GM21423 (cell line): ENCODE results near the gene CORIN.

Experiments used
- ATAC-seq: cut with Tn5 transposase; IDR thresholded peaks from one replicate; pipeline ENCODE4 v1.9.1; 2021; ENCODE audit warnings: mild to moderate bottlenecking, moderate library complexity; ENCODE audit not compliant: unreplicated experiment

The CORIN gene

DNA sequence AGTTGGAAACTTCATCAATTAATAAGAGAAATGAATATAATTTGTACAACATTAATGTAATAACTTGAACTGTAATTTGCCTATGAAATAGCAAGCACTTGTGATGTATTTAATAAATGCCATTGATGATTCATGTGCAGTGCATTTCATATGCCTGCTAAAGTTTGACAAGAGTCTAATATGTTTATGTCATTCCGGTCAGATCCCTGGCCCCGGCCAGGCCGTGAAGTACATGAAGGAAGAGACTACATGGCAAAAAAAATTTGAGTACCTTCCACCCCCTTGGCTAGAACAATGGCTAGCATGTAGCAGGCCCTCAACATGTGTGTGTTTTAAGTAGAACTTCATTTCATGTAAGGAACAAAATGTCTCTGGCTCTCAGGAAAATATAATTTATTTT is 191.5 kb downstream of the CORIN start:
- no peak for ATAC-seq

DNA sequence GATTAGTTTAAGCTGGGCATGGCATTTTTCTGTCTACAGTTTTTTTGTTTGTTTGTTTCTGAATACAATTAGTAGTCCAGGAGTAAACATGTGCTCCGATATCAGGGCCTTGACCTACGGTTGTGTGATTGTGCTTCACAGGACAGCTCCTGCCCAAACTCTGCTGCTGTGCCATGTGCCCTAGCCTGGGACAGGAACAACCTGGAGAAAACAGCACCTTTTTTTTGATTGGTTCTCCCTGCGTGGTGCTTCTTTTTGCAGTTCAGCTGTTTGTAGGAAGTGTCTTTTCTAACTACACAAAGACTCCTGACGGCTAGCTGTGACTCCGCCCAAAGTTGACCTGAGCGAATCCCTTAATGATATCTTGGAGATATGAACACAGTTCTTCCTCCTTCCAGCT is 194.0 kb downstream of the CORIN start:
- ATAC-seq: no peak

DNA sequence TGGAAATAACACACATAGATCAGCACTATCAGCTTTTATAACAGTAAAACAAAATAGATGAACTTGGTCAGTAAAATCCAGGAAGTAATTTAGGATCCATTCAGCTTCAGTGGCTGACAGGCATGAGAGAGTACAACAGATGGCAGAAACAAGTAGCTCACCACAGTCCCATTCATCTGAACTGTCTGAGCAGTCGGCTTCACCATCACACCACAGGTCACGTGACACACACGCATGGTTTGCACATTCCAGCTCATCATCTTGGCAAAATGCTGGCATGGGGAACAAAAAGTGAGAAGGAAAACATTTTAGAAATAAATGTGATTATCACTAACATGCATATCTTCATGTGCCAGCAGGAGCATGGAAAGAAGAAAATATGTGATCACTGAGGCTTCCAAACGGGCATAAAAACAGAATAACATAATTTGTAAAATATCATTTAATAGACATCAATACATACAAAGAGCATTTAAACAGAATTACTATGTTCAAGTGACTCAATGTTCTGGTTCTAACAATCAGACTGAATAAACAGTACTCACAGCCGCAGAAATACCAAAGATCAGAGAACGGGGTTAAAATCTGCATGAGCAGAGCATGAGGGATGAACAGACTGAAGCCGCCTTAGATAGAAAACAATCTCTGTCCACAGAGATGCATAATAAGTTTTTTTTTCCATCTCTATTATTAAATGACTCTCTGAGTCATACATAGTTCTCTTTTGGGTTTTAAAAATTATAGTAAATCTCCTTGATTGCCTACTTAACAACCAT is 194.7 kb downstream of the CORIN start:
- no peak for ATAC-seq

DNA sequence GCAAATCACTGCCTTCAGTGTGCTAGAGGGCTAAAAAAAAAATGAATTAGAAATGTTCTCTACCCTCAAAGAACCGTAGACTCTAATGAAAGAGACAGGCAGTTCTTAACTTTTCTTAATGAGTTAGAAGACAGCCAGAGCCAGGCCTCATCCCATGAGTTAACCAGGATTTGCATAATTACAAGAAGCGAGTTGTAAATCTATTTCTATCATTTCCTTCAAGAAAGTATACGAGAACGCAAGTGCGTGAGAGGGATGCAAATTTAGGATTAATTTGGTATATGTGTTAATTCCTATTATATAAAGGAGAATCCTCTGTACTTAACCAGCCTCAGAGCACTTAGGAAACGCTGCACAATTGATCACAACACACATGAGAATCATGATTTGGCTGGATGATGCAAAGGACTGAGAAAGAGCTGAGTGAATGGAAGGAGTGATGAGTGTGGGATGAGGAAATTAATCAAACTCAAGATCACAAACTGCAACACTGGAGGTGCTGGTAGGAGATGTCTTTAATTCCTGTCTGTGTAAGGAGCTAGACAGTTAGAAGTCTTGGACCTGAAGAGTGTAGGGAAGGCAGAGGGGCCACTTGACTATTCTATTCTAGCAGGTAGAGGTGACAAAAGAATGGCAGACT is 195.6 kb downstream of the CORIN start:
- ATAC-seq: no peak

DNA sequence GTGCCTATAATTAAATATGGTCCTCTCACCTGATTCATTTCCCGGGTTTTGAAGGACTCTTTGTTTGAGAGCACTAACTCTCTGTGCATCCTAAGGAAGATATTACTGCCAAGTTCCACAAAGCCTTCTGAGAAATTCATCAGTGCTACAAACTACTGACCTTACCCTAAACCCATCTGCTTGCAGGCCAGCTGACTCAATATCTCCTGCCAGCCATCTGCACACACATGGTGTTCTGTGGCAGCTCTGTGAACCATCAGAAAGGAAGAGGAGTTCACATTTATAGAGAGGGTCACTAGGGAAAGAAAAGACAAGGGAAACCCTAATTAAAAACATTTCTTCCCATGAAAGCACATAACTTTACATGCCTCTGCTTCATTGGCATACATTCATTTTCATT is 196.1 kb downstream of the CORIN start:
- ATAC-seq: no peak

DNA sequence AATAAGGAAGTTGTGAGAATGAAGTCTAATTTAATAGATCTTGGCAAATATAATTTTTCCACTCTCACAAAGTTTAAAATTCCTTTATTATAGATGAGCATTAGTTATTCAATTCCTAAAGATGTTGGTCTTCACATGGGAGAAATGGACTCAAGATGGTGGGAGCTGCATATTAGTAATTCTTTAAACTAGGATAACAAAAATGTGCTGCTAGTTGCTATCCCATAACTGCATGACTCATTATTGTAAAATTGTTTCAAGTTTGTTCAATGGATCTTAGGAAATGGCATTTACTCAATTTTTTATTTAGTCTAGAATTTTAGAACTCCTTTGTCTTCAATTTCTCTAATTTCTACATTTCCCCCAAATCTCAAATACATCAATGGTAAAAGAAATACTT is 197.0 kb downstream of the CORIN start:
- no peak for ATAC-seq

DNA sequence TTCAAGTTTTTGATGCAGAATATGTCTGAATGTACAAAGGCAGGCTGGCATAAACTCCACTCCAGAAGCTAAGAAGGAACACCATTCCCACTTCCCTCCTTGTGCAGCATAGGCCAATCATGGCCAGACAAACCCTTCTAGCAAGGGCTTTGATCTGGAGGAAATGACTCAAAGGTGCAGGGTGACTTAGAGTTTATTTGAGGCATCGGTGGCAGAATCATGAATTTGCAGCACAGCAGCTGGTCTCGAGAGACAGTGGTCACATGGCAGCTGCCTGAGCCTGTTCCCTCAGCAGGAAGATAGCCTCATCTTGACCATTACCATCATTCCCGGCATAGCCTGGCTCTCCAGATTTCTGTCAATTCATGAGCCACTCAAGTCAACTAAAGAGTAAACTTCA is 198.3 kb downstream of the CORIN start:
- no peak for ATAC-seq

DNA sequence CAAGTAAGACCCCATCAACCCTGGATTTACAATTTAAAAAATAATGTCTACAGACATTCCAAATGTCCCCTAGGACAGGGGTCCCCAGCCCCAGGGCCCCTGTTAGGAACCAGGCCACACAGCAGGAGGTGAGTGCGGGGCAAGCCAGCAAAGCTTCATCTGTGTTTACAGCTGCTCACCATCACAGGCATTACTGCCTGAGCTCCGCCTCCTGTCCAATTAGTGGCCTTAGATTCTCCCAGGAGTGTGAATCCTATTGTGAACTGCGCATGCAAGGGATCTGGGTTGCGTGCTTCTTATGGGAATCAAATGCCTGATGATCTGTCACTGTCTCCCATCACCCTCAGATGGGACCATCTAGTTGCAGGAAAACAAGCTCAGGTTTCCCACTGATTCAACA is 206.7 kb downstream of the CORIN start:
- ATAC-seq: no peak

DNA sequence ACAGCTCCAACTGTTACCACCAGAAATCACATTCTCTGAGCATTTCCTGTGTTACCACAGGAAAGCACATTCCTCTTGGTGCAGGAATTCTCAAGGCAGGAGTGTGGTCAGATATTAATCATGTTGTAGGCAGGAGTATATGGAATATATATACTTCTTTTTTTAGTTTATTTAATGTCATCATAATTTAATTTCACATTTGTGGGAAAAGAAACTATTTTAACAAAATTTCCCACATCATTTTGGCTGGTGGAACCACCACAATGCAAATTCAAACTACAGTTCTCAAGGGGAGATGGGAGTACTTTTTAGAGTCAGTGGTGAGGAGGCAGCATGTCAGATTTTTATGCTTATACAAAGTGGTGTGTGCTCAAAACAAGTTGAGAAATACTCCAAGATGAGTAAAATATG is 213.8 kb downstream of the CORIN start:
- ATAC-seq: no peak

DNA sequence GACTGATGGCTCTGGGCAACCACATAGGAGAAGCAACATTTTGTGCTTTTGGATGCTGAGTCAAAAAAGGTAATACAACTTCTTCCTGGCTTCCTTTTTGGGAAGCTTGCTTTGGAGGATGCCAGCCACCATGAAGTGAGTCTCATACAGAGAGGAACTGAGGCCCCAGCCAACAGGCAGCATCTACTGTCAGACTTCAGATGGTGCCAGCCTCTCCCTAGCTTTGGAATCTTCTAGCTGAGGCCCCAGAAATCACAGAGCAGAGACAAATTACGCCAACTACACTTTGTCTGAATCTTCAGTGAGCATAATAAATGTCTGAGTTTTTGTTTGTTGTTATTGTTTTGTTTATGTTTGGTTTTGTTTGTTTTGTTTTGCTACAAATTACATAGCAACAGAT is 216.7 kb downstream of the CORIN start:
- ATAC-seq: no peak

DNA sequence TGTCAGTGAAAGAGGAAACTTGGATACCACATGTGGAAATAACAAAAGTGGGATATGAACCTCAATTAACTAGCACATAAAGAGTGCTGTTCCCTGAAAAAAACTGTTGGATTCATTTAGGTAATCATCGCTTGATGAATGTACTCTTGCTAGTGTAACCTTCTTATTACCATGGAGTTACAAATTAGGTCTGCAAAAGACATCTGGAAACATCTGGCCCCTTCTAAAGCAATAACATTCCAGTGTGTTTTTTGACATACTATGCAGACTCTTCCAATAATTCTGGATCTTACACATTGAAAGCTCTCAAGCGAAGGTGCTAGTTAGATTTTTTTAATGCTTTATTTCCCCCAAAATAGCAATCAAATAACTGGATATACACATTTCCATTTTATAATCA is 218.2 kb downstream of the CORIN start:
- no peak for ATAC-seq

DNA sequence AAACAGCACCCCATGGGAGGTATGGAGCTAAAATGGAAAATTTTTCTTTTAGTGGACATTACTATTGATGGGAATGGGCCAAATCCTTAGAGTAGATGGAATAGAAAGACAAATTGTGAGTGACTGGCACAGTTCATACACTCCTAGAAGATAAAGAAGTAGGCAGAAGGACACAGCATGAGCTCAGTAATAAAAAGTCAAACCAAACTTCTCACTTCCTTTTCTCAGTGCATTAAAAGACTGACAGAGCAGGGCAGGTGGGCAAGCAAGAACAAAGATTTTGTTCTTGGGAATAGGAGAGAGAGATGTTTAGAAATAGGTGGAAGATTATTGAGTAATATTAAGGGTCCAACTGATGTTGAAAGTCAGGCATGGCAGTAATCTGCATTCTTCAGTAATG is 220.3 kb downstream of the CORIN start:
- peak; percentile 65 for ATAC-seq

DNA sequence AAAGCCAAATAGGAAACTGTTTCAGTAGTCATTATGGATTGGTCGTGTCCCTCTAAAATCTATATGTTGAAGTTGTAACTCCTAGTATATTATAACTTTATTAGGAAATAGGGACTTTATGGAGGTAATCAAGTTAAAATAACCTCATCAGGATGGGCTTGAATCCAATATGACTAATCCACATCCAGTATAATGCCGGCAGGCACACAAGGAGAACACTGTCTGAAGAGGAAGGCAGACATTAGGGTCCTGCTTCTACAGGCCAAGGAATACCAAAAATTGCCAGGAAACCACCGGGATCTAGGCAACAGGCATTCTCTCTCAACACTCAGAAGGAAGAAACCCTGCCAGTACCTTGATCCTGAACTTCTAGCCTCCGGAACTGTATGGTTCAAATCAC is 222.5 kb downstream of the CORIN start:
- no peak for ATAC-seq

DNA sequence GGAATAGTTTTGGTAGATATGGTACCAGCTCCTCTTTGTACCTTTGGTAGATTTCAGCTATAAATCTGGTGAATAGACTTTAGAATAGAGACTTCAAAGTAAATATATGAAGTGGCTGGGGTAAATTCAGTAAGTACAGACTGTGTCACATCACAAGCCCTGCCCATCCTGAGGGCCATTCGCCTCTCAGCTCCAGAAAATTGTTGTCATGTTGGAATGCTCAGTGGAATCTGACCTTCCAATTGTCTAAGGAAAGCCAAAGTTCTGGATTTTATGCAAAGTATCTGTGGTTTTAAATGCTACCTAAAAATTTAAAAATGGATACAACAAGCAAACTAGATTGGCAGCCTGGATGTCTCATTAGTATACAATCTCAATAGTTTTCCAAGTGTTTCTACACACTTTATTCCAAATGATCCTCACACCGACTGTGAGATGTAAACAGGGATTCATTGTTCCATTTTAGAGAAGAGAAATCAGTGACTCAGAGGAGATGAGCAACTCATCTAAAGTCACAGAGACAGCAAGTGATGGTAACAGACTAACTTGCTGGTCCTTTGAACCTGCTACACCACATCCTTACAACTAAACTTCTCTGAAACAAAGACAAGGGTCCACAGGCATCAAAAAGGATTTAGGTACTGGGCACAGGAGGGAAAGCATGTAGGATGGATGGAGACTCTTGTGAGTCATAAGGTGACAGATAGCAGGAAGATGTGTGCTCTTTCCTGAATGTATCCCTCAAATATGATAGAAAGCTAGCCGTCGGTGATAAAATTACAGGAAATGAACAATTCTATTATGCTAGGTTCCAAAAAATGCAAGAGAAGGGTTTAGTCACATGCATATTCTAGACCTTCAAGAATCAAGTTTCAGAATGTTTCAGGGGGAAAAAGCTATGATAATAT is 225.5 kb downstream of the CORIN start:
- ATAC-seq: no peak

DNA sequence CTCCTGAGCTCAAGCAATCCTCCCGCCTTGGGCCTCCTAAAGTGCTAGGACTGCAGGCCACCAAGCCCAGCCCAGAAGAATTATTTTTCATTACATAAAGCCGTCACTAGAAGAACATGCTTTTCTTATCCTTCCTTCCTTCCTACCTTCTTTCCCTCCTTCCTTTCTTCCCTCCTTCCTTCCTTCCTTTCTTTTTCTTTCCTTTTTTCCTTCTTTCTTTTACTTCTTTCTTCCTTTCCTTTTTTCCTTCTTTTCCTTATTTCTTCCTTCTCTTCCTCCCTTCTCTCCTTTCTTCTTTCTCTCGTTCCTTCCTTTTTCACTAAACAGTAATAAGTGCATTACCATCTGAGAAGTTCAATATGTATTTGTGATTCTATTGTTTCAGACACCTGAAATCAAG is 231.4 kb downstream of the CORIN start:
- ATAC-seq: no peak

DNA sequence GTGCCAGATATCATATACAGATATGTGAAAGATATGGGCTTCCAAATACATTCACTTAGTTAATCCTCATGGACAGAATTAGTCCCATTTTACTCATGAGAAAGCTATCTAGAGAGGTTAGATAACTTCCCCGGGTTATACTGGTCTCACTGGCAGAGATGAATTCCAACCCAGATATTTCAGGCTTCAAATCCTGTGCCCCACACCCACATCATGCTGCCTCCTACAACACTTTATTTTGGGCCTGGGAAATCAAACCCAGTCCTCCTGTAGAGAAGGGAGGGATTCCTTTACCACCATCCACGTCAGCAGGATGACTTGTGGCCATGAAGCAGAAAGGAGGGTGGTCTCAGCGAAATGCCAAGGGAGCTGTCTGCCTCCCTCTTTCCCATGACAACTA is 239.0 kb downstream of the CORIN start:
- no peak for ATAC-seq

DNA sequence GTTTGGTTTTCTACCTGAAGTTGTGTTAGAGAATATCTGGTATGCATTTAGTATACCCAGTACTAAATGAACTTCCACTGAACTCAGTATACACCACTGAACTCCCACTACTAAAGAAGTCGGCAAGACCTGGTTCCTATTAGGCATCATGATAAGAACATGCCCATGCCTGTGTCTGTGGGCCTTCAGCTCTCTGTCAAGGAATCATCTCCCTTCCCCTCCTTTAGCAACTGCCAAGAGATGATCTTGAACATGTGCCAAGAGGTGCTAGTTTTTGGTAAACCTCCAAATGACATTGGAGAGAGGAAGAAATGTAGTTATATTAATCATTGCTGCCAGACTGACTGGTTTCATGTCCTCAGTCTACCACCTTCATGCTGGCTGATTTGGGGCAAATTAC is 239.5 kb downstream of the CORIN start:
- no peak for ATAC-seq

DNA sequence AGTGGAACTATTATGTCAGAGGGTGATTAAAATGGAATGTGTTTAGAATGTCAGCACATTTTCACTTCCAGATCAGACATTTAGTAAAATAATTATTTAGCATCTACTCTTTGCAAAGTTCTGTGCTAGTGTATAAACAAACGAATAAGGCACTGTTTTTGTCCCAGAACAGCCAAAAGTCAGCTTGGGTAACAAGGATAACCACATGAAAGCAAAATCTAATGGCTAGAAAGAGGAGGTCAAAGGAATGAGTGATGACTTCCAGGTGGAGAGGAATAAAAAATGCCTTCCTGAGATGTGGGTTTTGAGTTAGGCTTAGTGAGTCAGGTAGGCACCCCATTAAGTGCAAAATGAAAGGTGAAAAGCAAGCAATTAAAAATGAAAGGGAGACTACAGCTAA is 240.2 kb downstream of the CORIN start:
- no peak for ATAC-seq

DNA sequence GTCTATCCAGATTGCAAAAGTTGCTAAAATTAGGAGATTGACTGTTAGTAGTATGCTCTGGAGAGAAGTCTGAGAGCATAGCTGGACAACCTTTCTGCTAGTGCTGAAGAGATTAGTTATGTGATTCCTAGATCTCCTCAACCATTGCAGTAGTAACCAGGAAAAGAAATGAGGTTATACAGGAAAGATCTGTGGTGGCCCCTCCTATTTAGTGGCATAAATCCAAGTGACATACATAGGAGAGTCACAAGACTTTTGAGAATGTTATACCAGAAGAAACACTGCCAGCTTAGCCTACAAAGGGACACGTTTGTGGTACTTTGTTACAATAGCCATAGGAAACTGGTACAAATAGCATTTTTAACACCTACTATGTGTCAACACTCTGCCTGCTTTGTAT is 247.5 kb downstream of the CORIN start:
- no peak for ATAC-seq

DNA sequence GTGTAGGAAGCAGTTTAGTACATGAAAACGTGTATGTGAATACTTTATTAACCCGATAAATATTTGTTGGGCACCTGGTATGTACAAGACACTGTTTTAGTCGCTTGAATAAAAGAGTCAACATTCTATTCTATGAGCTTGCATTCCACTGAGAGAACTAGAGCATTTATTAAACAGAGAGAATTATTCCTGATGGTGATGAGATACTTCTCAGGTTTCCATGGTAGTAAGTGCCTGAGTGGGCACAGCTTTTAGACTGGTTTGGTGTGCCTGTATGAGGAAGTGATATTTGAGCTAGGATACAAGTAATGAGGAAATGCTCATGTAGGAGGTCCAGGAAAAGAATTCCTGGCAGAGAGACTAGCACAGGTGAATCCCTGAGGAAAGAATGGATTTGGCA is 258.6 kb downstream of the CORIN start:
- ATAC-seq: no peak

DNA sequence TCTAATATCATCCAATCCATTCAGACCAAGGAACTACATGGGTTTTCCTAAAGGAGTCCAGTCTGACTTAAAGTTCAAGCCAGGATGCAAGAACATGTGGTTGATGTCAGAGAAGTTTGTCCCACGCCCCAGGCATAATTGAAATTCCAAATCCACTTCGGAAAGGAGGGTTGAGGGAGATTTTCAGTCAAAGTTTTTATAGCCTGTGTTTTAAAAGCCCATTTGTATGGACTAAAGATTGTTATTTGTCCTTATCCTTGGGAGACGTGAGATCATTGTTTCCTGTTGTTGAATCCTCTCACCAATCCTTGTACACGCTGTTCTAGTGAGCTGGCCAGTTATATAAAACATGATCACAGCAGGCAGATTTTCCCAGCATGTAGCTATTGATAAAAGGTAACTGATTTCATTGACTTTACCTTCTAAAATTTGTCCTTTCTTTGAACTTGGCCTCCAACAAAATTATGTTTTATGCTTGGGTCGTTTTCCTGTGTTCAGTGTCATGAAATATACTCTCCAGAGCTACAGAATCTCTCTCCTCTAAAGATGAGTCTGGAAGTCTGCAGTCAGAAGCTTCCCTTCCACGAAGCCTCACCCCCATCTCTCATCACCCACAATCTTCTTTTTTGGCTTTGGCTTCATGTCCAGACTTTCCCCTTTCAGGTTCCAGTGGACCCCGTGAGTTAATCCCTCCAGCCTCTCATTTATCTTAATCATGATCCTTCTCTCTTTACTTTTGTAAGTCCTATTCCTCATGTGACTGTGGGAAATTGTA is 259.9 kb downstream of the CORIN start:
- ATAC-seq: no peak
